Fibroblast of skin of scalp (primary cell): Measurements from ENCODE around the gene BCL11A.
A peak's percentile ranks its signal among the peaks of the same experiment; 100 is the strongest.

Experiments used
- DNase-seq: peaks from one replicate; pipeline ENCODE4 v3.0.0-alpha.2; 2013

Gene BCL11A

DNA sequence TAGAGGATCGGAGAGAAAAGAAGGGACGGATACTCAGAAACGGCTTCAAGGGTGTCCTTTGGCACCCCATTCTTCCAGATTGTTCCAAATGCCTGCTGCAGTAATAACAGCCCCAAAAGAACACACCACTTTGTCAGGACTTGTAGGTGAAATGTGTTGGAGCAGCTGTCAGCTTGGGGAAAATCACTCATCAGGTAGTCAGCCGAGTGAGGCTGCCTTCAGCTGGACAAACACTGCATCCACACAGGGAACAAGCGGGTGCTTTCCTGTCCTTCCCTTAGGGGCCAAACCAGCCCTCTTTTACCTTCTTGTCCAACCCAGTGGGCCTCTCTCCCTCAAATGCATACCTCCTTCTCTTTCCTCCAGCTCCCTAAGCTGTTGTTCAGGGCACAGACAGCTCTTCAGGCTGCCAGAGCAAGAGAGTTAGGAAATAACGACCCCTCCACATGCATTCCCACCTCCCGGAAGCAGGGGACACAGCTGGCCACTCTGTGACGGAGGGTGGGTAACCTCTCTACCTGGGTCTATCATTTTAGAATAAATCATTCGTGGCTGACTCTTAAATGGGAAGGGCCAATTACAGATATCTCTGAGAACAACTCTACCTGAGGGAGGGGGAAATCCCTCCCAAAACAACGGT is 48.1 kb downstream of the BCL11A start:
- no peak for DNase-seq

DNA sequence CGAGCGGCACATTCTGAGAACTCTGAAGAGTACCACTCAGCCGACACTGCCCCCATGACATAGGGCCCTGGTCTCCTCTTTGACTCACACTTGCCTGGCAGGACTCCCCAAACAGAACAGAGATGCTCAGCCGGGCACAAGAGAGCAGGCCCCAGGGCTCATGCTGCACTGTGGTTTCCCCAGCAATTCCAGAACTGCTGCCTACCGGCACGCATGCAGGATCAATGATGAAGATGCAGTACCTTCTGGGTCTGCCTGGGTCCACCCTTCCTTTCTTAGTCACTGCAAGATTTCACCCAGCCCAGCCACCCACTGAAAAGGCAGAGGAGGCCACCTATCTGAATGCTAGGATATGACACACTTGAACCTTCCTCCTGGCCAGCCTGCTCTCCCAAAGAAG is 49.4 kb downstream of the BCL11A start:
- DNase-seq: peak; percentile 53

DNA sequence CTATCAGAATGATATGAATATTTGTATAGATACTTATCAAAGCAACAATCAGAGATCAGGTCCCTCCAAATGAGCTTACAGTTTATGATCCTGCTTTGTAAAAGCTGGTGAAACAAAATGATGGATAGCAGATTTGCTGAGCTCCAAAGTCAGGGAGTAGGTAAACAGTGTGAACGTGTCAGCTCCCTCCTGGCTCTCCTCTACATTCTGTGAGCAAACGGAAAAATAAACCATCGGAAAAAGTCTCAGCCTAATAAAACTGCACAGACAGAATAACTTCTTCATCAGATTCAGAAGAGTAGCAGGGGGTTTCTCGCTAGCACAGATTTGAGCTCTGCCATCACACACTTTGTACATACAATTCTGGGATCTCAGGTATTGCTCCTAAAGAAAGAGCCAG is 51.3 kb downstream of the BCL11A start:
- no peak for DNase-seq

DNA sequence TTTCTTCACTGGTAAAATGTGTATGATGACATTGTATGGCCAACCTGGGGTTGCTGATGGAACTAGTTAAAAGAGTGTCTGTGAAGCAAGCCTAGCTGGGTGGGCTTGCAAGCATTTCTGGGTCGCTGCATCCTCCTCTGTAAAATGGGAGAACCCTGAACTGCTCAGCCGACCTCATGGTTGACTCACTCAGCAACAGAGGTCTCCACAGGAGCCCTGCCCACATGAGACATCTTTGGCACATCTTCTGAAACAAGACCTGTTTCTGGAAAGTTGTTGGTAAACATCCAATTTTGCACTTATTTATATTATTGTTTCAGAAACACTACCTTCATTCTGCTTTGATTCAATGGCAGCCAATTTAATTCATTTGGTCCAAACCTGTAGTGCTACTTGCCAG is 52.6 kb downstream of the BCL11A start:
- no peak for DNase-seq

DNA sequence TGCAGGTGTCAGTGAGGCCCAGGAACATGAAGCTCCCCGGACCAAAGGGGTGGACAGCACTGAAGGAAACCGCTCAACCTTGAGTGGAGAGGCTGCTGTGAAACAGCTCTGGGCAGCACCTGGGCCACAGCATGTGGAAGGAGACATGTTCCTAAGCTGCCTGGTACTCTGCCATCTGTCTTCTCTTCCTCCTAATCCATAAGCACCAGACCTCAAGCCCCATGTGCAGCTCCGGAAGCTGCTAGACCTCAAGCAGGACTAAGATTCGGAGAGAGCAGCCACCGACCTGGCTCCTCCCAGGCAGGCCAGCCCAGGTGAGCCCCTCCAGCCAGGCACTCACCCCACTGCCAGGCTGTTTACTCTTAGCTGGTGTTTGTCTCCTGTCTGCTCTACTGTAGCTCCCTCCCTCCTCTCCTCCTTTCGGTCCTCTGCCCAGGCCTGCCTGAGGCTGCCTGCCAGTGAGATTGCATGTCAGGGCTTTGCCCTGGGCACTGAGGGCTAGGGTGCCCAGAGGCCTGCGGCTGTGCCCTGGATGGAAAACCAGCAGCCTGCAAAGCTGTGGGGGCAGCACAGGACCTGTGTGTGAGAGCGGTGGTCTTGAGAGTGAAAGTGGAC is 53.7 kb downstream of the BCL11A start:
- DNase-seq: no peak

DNA sequence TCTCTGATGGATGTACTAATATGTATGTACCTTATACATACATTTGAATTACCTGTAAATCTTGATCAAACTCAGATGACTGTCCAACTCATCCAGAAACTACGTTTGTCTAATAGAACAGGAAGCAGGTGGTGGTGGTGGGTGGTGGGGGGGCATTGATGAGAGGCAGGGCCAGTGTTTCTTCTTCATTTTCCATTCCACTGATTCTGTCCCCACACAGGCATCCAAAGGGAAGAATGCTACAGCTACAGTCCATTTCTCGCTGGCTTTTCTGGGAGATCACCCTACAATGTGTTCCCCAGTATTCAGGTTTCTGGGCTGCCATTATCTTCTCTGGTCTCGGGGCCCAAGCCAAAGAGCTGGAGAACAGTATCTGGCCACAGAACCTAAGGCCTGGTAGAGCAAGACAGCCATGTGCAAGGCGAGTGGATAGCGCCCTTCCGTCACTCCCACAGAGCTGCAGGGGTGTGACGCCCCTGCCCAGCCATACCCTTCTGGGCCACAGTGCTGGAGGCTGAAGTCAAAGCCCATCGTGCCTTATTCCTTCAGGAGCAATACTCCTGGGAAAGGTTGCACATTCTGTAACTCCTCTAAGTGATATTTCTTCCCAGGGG is 54.5 kb downstream of the BCL11A start:
- no peak for DNase-seq

DNA sequence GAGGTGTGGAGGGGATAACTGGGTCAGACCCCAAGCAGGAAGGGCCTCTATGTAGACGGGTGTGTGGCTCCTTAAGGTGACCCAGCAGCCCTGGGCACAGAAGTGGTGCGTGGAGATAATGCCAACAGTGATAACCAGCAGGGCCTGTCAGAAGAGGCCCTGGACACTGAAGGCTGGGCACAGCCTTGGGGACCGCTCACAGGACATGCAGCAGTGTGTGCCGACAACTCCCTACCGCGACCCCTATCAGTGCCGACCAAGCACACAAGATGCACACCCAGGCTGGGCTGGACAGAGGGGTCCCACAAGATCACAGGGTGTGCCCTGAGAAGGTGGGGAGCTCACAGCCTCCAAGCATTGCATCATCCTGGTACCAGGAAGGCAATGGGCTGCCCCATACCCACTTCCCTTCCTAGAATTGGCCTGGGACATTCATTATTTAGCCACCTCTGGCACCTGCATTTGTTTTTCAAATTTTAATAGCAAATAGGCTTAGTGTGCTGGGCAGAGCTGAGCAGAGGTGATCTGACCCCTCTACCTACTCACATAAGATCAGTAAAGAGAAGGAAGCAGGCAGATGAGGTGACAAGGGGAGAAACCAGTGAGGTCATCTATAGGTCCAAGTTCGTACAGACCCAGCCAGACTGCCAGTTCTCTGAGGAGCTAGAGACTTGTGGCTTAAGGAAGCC is 55.2 kb downstream of the BCL11A start:
- no peak for DNase-seq

DNA sequence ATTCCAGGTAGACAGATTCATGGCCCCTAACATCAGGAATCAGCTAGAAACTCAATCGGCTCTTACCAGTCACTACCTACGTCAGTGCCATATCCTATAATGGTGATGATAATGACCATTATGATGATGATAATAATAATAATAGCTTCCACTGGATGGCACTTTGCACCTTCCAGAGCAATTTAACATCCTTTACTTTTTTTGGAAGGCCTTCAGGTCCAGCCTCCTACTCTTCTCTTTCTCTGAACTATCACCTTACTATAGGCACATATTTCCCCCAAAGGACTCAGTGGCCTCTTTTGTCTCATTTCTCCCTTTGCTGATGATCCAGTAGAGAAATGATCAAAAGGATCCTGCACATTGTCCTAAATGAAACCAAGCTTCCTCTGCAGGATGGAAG is 56.0 kb downstream of the BCL11A start:
- DNase-seq: no peak

DNA sequence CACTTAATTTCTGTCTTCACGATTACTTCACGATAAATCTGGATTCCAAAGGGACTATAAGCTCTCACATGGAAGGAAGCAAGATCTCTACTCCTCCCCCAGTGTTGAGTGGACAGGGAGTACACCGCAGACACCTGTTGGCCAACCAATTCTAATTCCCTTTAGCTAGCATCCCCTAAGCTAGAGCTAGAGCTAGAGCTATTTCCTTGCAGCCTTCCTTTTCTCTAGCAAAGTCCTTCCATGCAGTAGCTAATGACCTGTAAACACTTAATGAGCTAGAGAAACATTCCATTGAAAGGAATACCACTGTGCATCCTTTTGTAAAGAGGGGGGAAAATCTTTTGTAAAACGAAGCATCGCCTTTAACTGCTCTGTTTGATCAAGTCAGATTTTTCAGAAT is 56.5 kb downstream of the BCL11A start:
- DNase-seq: no peak

DNA sequence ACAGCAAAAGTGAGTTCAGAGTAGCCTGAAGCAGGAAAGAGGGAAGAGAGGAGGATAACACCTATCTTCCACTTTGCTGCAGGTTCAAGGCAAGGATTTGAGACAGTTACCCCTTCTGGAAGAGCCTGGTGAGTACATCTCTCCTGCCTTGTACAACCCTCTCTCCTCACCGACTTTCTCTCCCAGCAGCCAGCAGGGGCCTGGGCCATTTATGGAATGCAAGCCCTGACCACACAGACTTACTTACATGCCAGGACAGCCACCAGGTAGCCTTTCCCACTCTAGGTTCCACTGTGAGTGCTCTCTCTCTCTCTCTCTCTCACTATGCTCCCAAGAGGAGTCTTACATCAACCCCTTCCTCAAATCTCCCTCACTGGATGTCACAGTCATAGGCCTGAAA is 57.0 kb downstream of the BCL11A start:
- DNase-seq: no peak

DNA sequence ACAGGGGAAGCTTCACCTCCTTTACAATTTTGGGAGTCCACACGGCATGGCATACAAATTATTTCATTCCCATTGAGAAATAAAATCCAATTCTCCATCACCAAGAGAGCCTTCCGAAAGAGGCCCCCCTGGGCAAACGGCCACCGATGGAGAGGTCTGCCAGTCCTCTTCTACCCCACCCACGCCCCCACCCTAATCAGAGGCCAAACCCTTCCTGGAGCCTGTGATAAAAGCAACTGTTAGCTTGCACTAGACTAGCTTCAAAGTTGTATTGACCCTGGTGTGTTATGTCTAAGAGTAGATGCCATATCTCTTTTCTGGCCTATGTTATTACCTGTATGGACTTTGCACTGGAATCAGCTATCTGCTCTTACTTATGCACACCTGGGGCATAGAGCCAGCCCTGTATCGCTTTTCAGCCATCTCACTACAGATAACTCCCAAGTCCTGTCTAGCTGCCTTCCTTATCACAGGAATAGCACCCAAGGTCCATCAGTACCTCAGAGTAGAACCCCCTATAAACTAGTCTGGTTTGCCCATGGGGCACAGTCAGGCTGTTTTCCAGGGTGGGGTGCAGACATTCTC is 58.3 kb downstream of the BCL11A start:
- no peak for DNase-seq

DNA sequence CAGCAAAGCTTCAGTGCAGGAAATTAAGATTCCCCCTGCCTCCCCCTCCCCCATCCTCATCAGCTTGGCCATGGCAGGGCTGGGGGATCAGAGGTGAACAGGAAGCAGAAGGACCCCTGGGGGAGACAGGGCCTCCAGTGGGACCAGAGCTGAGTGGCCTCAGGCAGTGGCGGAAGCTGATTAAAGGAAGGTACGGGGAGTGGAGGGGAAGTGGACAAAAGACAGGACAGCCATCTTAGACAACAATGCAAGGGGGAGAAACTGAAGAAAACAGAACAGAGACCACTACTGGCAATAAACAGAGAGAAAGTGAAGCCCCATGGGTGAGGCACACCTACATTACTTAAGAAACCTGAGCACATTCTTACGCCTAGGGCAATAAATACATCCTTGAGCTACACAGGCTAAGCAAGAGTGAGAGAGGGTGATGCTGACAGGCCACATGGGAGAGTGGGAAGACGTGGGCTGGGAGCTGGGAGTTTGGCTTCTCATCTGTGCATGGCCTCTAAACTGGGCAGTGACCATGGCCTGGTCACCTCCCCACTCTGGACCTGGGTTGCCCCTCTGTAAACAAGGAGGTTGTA is 59.6 kb downstream of the BCL11A start:
- no peak for DNase-seq

DNA sequence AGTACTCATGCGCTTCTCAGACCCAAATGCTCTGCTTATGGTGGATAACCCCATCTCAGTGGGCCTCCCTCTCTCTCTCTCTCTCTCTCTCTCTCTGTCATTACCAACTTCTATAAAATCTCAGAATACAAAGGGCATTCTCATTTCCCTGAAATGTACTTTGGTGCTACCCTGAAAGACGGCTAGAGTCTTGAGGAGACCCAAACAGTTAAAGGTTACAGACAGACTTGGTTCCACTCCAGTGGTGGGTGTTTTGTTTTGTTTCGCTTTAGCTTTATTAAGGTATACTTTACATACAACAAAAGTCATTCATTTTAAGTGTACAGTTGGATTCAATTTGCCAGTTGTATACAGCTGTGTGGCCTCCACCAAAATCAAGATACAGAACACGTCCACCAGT is 60.9 kb downstream of the BCL11A start:
- no peak for DNase-seq

DNA sequence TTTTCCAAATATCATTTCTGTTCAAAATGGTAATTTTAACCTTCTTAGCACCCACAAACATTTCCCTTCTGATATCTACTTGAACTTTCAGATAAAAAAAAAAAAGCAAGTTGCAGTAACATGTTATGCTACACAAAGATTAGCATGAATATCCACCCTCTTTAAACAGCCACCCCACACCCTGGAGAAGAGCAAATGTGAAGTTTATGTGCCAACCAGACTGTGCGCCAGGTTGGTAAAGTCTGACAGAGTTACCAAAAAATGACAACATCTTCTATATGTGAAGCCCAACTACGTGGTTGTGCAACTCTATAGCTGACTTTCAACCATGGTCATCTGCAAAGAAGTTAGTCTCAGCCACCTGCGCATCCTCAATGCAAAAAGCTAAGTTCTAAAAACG is 62.6 kb downstream of the BCL11A start:
- DNase-seq: no peak

DNA sequence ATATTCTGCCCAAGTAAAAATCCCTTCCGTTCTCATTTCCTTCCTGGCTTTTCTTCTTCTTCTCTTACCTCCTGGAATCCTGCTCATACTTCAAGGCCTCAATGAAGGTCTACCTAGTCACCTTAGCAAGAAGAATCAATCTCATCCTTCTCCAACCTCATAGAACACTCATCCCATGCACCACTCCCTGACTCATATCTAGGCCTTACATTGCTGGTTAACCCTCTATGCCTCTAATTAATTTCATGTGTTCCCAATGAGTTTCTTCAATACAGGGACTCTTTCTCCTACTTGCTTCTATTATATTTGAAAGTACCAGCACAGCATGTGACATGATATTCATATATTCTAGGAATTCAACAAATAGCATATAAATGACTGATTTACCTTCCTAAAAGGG is 63.0 kb downstream of the BCL11A start:
- DNase-seq: peak; percentile 57

DNA sequence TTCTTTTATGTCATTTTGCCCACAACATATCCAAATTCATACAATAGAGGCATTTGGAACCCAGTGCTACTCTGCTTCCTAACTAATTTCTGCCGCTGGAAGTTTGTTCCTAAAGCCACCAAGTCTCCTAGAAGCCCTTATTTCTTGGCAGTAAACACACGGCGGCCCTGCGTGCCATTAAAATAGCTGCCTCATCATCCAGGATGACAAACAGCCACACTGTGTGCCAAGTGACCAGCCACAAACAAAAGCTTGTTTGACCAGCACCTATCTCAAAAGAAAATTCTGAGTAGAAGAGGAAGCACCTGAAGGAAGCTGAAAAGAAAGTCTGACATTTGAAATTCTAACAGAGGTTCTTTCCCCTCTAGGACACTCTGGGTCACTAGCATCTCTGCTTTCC is 64.2 kb downstream of the BCL11A start:
- no peak for DNase-seq

DNA sequence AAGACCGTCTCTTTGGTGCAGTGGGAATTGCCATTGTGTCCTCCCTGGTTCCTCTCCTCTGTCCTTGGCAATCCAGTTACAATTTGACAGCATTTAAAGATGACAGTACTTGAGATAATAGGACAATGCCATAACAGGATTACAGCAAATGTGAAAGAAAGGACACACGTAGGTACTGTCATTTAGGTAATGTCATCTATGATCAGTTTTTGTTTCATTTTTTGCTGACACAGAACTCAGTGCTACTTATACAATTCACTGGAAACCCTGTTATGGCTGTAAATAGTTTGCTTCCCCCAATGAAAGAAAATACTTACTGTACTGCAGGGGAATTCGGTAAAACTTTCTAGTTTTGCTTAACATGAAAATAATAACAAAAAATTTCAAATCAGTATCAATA is 65.2 kb downstream of the BCL11A start:
- no peak for DNase-seq

DNA sequence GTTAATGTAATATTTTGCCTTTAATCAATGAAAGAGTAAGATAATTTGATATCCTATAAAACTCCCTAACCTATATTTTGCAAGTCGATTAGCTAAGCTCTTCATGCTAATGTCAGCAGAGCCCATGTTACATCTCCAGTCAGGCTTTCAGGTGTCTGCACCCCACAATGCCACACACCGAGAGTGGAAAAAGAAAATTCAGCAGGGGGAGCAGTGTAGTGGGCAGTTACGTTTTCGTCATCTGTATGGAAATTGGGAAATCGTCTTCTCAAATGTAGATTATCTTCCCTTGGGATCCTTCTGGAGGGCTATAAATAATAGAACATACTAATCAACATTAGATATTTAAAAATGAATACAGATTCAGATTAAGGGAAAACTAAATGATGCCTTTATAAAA is 66.3 kb downstream of the BCL11A start:
- no peak for DNase-seq

DNA sequence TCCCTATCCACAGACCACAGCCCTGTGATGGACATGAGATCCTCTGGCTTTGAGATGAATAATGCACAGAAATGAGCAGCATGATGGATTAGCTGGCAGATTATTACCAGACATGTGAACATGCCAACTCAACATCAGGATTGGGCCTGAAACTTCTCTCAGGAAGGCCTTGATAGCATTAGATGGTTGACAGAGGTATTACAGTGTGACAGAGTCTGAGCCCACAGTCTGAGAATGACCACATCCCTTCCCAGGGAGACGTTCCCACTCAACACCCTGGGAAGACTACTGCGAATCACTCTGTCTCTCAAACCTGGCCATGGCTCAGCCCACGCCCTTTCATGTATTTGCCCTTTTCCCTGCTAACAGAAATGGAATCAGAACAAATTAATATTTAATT is 66.9 kb downstream of the BCL11A start:
- peak; percentile 69 for DNase-seq

DNA sequence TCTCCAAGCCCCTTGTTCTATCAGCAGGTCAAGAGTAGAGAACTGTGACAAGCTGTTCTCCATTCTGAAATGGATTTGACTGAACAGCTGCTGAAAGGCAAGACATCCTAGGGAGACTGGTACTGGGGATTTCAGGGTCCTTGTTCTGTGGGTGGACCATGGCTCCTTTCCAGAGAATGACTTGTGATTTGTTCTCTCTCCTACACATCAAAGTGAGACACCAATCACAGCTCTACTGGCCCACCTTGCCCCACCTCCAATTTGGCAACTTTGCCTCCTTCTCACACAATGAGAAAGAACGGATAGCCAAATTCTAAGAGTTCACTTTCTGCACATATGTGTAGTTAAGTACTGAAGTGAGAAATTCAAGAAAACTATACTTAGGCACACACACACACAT is 67.4 kb downstream of the BCL11A start:
- DNase-seq: peak; percentile 43

DNA sequence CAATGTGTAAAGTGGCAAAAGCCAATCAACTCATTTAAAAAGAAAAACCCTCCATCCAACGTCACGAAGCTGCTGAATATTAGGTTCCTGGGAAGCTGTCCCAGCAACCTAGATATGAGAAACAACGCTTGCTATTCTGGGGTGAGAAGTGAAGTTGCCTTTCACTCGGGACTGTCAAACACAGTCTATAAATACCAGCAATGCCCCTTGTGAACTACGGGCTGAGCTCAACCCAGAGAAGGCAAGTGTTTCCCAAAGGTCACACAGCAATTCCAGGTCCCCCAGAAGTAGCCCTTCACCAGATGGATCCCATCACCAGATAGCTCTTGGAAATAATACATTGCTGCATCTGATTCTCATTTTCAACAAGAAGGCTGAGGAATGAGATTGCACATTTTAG is 67.9 kb downstream of the BCL11A start:
- no peak for DNase-seq

DNA sequence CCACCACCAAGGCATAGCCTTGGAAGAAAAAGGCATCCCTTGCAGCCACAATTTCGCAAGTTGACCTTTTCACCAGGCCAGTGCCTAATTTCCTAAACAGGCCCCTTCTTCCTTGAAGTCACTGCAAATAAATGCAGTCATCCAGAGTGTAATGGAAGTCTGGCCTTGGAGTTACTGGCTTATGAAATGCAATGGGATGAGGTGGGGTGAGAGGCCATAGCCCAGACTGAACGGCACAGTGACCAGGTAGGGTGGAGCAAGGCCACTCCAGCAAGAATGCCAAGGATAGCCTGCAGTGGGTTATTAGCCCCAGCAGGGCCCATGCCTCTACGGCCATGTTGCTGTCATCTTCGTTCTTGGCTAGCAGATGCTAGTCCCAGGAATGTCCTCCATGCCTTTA is 68.4 kb downstream of the BCL11A start:
- DNase-seq: no peak

DNA sequence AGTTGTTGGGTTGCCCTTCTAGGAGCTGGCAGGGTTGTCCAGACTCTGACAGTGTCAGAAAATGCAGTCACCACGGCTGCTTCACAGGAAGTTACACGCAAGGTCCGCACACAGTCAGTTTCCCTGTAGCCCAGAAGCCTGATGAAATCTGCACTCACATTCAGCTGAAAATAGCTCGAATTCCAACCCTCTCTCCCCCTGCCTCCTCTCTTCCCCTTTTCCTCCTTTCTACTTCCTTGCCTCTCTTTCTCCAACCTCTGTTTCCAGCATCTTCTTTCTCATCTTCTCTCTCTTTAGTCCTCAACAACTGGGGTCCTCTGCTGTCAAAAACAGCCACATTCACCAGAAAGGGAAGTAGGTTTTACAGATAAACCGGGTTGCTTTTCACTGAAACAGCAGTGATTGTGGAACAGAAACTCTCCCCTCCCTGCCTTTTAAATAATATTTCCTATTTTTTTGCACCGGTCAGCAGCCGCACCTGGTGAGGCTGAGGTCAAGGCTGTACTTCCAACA is 69.3 kb downstream of the BCL11A start:
- DNase-seq: peak; percentile 96
